ENCODE data around the gene PRPF38B. TPM values are rescaled to one million over a fixed set of nuclear protein-coding genes. Genes with fewer than 3 reads are reported as not detected.

Gene PRPF38B
- total and polyA plus RNA-seq, 4 experiments from 2014 or later, result 11.9 to 126 (median 80.1) TPM

GRCh38 chr1:108703939-108704338 is 11.8 kb downstream of the PRPF38B start:
- CTCF ChIA-PET (ENCODE audit: partially characterized antibody), result interaction anchor here (1.3 to 3.5 kb wide), 4 partner anchors 11 to 60 kb away, joined by 3 to 57 read pairs (median 8); partner anchors contain the start of gene PRPF38B
- peak overlapping the region; percentile 63 to 89 (median 77) for H3K4me3 Mint-ChIP-seq
- peaks cover 42 to 76% (median 58%) of the 10 kb centered on the region in 4 donors for H3K4me1 Mint-ChIP-seq
- intact Hi-C loops (cut with micrococcal nuclease), result loop anchor here (1.0 to 2.0 kb wide), 2 partner anchors 12 to 43 kb away; partner anchors contain the start of genes PRPF38B and STXBP3
- peak overlapping the region; percentile 93 to 99 (median 95) for H3K27ac Mint-ChIP-seq
- DNase-seq, result peak in 4 of 5 donors; percentile 60 to 76 (median 66)
- peaks cover 21% of the 10 kb centered on the region for H3K36me3 ChIP-seq (ENCODE audit: insufficient read depth, low read length)
- peaks cover 70% of the 10 kb centered on the region for H3K4me1 ChIP-seq (ENCODE audit: insufficient read depth, low read length)
- peak overlapping the region in 1 of 2 donors; percentile 2 for H3K4me3 ChIP-seq (ENCODE audit: low read length in 2 of 2)
- POLR2A ChIA-PET (ENCODE audit: partially characterized antibody), result interaction anchor here (0.6 to 9.9 kb wide), 5 partner anchors 7 to 59 kb away, joined by 3 to 283 read pairs (median 36); partner anchors contain the start of genes HENMT1 and PRPF38B
- no peaks in the 10 kb centered on the region for H3K9me3 Mint-ChIP-seq
- peaks cover 26 to 35% of the 10 kb centered on the region in 2 donors for H3K36me3 Mint-ChIP-seq
- H3K27me3 ChIP-seq (ENCODE audit: insufficient read depth, low read length), result no peaks in the 10 kb centered on the region
- H3K27ac ChIP-seq (ENCODE audit: low read depth, low read length), result peak overlapping the region; percentile 71
- H3K27me3 Mint-ChIP-seq, result no peaks in the 10 kb centered on the region
- H3K9me3 ChIP-seq (ENCODE audit: control insufficient read depth in 1 of 2, low read length in 2 of 2), result no peaks in the 10 kb centered on the region

- no peak for DNase-seq
- Mint-ChIP-seq H3K36me3 (peaks cover 21 to 30% of the 10 kb centered on the region in 2 donors), H3K4me3 (peak overlapping the region in 6 of 8 donors; percentile 63 to 89 (median 76)), H3K9me3 (no peaks in the 10 kb centered on the region), H3K27ac (peak overlapping the region; percentile 93 to 99 (median 95)), H3K27me3 (no peaks in the 10 kb centered on the region), H3K4me1 (peaks cover 38 to 76% (median 58%) of the 10 kb centered on the region in 4 donors)
- no peaks in the 10 kb centered on the region for H3K27me3 ChIP-seq (ENCODE audit: insufficient read depth, low read length)
- H3K4me3 ChIP-seq (ENCODE audit: low read length in 2 of 2), result no peak overlapping the region
- H3K27ac ChIP-seq (ENCODE audit: low read depth, low read length), result peak overlapping the region; percentile 71
- POLR2A ChIA-PET (ENCODE audit: partially characterized antibody), result interaction anchor here (1.4 to 9.9 kb wide), 4 partner anchors 8 to 59 kb away, joined by 6 to 283 read pairs (median 74); partner anchors contain the start of genes HENMT1 and PRPF38B
- intact Hi-C loops (cut with micrococcal nuclease), result loop anchor here (1.0 kb wide), 1 partner anchor 12 kb away; the partner anchor contains the start of gene PRPF38B
- H3K9me3 ChIP-seq (ENCODE audit: control insufficient read depth in 1 of 2, low read length in 2 of 2), result no peaks in the 10 kb centered on the region
- H3K36me3 ChIP-seq (ENCODE audit: insufficient read depth, low read length), result peaks cover 15% of the 10 kb centered on the region
- CTCF ChIA-PET (ENCODE audit: partially characterized antibody), result interaction anchor here (1.3 to 3.5 kb wide), 6 partner anchors 11 to 65 kb away, joined by 3 to 57 read pairs (median 4); partner anchors contain the start of gene PRPF38B
- H3K4me1 ChIP-seq (ENCODE audit: insufficient read depth, low read length), result peaks cover 70% of the 10 kb centered on the region
Measured at GRCh38 chr1:108704496-108704895, 12.4 kb downstream of the PRPF38B start.

DNA sequence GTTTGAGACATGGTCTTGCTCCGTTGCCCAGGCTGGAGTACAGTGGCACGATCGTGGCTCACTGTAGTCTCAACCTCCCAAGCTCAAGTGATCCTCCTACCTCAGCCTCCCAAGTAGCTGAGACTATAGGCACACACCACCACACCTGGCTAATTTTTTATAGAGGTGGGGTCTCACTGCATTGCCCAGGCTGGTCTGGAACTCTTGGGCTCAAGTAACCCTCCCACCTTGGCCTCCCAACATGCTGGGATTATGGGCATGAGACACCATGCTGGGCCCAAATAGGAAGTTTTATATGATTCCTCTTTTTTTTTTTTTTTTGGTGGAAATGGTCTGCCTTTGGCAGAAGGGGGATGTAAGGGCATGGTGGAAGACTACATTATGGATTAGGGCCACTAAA is 14.5 kb downstream of the PRPF38B start:
- peak overlapping the region in 3 of 7 donors; percentile 37 to 98 (median 78) for H3K27ac Mint-ChIP-seq
- peaks cover 28 to 63% (median 51%) of the 10 kb centered on the region in 4 donors for H3K4me1 Mint-ChIP-seq
- CTCF ChIA-PET (ENCODE audit: partially characterized antibody), result interaction anchor here (3.8 to 5.7 kb wide), 2 partner anchors 13 to 61 kb away, joined by 38 to 94 read pairs; partner anchors contain the start of gene PRPF38B
- intact Hi-C loops (cut with micrococcal nuclease), result no loop called here
- H3K4me3 Mint-ChIP-seq, result no peak overlapping the region
- Histone ChIP-seq H3K27me3 (ENCODE audit: insufficient read depth, low read length) (no peaks in the 10 kb centered on the region), H3K27ac (ENCODE audit: low read depth, low read length) (no peak overlapping the region), H3K9me3 (ENCODE audit: control insufficient read depth in 1 of 2, low read length in 2 of 2) (no peaks in the 10 kb centered on the region), H3K4me3 (ENCODE audit: low read length in 2 of 2) (no peak overlapping the region), H3K4me1 (ENCODE audit: insufficient read depth, low read length) (peaks cover 54% of the 10 kb centered on the region), H3K36me3 (ENCODE audit: insufficient read depth, low read length) (no peaks in the 10 kb centered on the region)
- POLR2A ChIA-PET (ENCODE audit: partially characterized antibody), result interaction anchor here (8.7 to 9.9 kb wide), 2 partner anchors 14 to 61 kb away, joined by 111 to 283 read pairs; partner anchors contain the start of gene PRPF38B
- peaks cover 3 to 10% of the 10 kb centered on the region in 2 donors for H3K36me3 Mint-ChIP-seq
- H3K9me3 Mint-ChIP-seq, result no peaks in the 10 kb centered on the region
- no peaks in the 10 kb centered on the region for H3K27me3 Mint-ChIP-seq
- DNase-seq, result no peak

DNA sequence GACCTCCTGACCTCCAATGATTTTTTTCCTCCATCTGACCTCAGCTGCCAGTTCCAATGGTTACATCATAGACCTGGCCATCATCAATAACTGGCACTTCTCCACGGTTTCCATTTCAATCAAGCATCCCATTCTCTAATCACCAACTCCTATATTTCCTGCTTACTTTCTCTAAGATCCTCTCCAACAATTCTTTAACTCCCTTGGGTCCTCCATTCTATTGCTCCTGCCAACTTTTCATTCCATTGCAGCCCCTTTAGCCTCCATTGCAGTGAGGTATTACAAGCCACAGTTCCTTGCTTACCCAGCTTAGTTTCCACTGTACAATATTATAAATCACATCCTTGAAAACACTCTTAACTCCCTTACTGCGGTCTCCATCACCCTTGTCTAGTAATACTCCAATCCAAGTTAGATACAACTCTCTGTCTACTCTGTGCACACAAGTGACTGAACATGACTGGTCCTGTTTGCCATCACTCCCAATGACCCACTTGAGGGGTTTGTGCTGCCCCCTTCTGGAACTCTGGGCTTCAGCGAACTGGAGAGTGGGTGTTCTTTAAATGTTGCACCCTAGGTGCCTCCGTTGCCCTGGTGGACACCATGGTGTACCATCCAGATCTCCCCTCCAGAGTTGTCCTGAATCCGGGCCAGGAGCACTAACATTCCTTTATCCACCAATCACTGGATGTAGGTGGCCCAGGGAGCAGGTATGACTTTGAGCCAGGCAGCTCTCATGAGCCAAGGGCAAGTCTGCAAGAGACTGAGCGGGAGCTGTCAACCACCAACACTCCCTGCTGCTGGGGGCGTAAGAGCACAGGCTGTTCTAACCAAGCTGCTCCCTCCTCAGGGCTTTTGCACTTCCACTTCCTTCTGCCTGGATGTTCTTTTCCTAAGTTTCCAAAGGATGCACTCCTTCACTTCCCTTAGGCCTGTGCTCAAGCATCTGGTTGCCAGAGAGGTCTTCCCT is 16.9 kb downstream of the PRPF38B start:
- DNase-seq, result peak; percentile 65 to 70 (median 67)
- H3K36me3 ChIP-seq (ENCODE audit: insufficient read depth, low read length), result no peaks in the 10 kb centered on the region
- H3K4me1 ChIP-seq (ENCODE audit: insufficient read depth, low read length), result peaks cover 35% of the 10 kb centered on the region
- H3K4me3 ChIP-seq (ENCODE audit: low read length in 2 of 2), result no peak overlapping the region
- intact Hi-C loops (cut with micrococcal nuclease), result loop anchor here (1.0 to 2.0 kb wide), 3 partner anchors 17 to 197 kb away; partner anchors contain the start of genes EEIG2 and PRPF38B
- no peak overlapping the region for H3K27ac ChIP-seq (ENCODE audit: low read depth, low read length)
- ChIA-PET POLR2A (ENCODE audit: partially characterized antibody) (interaction anchor here (0.9 to 9.9 kb wide), 7 partner anchors 9 to 149 kb away, joined by 3 to 283 read pairs (median 8); partner anchors contain the start of genes EEIG2, HENMT1 and PRPF38B), CTCF (ENCODE audit: partially characterized antibody) (interaction anchor here (0.7 to 5.7 kb wide), 10 partner anchors 12 to 199 kb away, joined by 3 to 94 read pairs (median 4); partner anchors contain the start of genes EEIG2, HENMT1 and PRPF38B)
- peak overlapping the region in 6 of 7 donors; percentile 32 to 63 (median 61) for H3K27ac Mint-ChIP-seq
- H3K27me3 ChIP-seq (ENCODE audit: insufficient read depth, low read length), result no peaks in the 10 kb centered on the region
- no peaks in the 10 kb centered on the region for H3K36me3 Mint-ChIP-seq
- H3K27me3 Mint-ChIP-seq, result no peaks in the 10 kb centered on the region
- peak overlapping the region in 1 of 8 donors; percentile 7 for H3K4me3 Mint-ChIP-seq
- H3K4me1 Mint-ChIP-seq, result peaks cover 19 to 45% (median 35%) of the 10 kb centered on the region in 4 donors
- H3K9me3 ChIP-seq (ENCODE audit: control insufficient read depth in 1 of 2, low read length in 2 of 2), result no peaks in the 10 kb centered on the region
- H3K9me3 Mint-ChIP-seq, result no peaks in the 10 kb centered on the region

- no peak within 1 kb of the TSS for H3K4me3 Mint-ChIP-seq
- H3K27ac Mint-ChIP-seq, result peak within 1 kb of the TSS in 1 of 7 donors; percentile 23
- no peaks in the 10 kb centered on the region for H3K9me3 ChIP-seq (ENCODE audit: control insufficient read depth in 1 of 2, low read length in 2 of 2)
- no peak within 1 kb of the TSS for H3K27ac ChIP-seq (ENCODE audit: low read depth, low read length)
- H3K27me3 ChIP-seq (ENCODE audit: insufficient read depth, low read length), result no peaks in the 10 kb centered on the region
- H3K27me3 Mint-ChIP-seq, result peaks cover 2 to 4% of the 10 kb centered on the region in 2 donors
- peaks cover 6 to 14% (median 12%) of the 10 kb centered on the region in 4 donors for H3K4me1 Mint-ChIP-seq
- H3K36me3 ChIP-seq (ENCODE audit: insufficient read depth, low read length), result no peaks in the 10 kb centered on the region
- DNase-seq, result no peak
- intact Hi-C loops (cut with micrococcal nuclease), result no loop called here
- peaks cover 7% of the 10 kb centered on the region for H3K4me1 ChIP-seq (ENCODE audit: insufficient read depth, low read length)
- no peak within 1 kb of the TSS for H3K4me3 ChIP-seq (ENCODE audit: low read length in 2 of 2)
- CTCF ChIA-PET (ENCODE audit: partially characterized antibody), result interaction anchor here (1.0 to 1.9 kb wide), 2 partner anchors 20 to 32 kb away, joined by 3 to 10 read pairs; partner anchors contain the start of gene PRPF38B
- H3K9me3 Mint-ChIP-seq, result peaks cover 0 to 1% (median 0%) of the 10 kb centered on the region in 8 donors
- POLR2A ChIA-PET (ENCODE audit: partially characterized antibody), result interaction anchor here (1.8 kb wide), 1 partner anchor 20 kb away, joined by 4 read pairs; the partner anchor contains the start of gene PRPF38B
- H3K36me3 Mint-ChIP-seq, result no peaks in the 10 kb centered on the region
Measured at GRCh38 chr1:108712606-108713150, 20.6 kb downstream of the PRPF38B start, which contains the start of gene FNDC7. Gene FNDC7, plus strand, starts transcription at chr1:108712908. Its CDS starts 26 bp downstream, at chr1:108712934.

DNA sequence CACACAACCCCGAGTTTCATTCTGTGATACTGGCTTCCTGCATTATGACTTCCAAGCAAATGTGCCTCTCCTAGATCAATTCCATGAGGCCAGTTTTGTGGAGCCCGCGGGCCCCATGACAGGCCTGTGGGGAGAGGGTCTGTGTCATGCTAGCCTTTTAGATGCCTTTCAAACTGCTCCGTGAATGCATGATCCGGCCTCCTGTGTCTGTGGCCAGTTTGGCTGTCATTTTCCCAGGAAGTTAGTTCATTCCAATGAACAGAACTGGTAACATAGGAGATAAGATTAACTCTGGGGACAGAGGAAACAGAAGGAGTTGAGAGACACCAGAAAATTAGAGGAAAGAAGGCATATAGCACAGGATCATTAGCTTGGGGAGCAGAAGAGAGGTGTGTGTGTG is 23.8 kb downstream of the PRPF38B start:
- Mint-ChIP-seq H3K4me3 (no peak overlapping the region), H3K4me1 (no peaks in the 10 kb centered on the region), H3K9me3 (peaks cover 0 to 1% (median 0%) of the 10 kb centered on the region in 8 donors), H3K27ac (no peak overlapping the region), H3K36me3 (no peaks in the 10 kb centered on the region), H3K27me3 (peaks cover 2 to 4% of the 10 kb centered on the region in 2 donors)
- Histone ChIP-seq H3K4me1 (ENCODE audit: insufficient read depth, low read length) (no peaks in the 10 kb centered on the region), H3K27me3 (ENCODE audit: insufficient read depth, low read length) (no peaks in the 10 kb centered on the region), H3K4me3 (ENCODE audit: low read length in 2 of 2) (no peak overlapping the region), H3K9me3 (ENCODE audit: control insufficient read depth in 1 of 2, low read length in 2 of 2) (no peaks in the 10 kb centered on the region), H3K27ac (ENCODE audit: low read depth, low read length) (no peak overlapping the region), H3K36me3 (ENCODE audit: insufficient read depth, low read length) (no peaks in the 10 kb centered on the region)
- DNase-seq, result no peak
- CTCF ChIA-PET (ENCODE audit: partially characterized antibody), result interaction anchor here (0.9 kb wide), 1 partner anchor 24 kb away, joined by 3 read pairs; the partner anchor contains the start of gene PRPF38B
- intact Hi-C loops (cut with micrococcal nuclease), result no loop called here
- POLR2A ChIA-PET (ENCODE audit: partially characterized antibody), result interaction anchor here (0.9 kb wide), 1 partner anchor 24 kb away, joined by 3 read pairs; the partner anchor contains the start of gene PRPF38B

Data from CD4-positive, alpha-beta memory T cell (primary cell).